Mesothelial cell of epicardium (in vitro differentiated cells): ENCODE data around the gene ENDOV. TPM values are rescaled to one million over a fixed set of nuclear protein-coding genes. Genes with fewer than 3 reads are reported as not detected.

Source experiments
- DNase-seq, 2 experiments: peaks; one replicate each; pipeline ENCODE4 v3.0.0; 2021; ENCODE audit warnings: low spot score in 2 of 2; ENCODE audit not compliant: unreplicated experiment in 2 of 2
- H3K27ac Mint-ChIP-seq: 2 replicates; pipeline ENCODE4 v1.8.0; 2021; ENCODE audit warnings: mixed read lengths
- H3K27me3 Mint-ChIP-seq: 2 replicates; pipeline ENCODE4 v1.8.0; 2021; ENCODE audit warnings: low read depth, mixed read lengths
- H3K36me3 Mint-ChIP-seq: 2 replicates; pipeline ENCODE4 v1.8.0; 2021; ENCODE audit warnings: mixed read lengths
- H3K4me1 Mint-ChIP-seq: 2 replicates; pipeline ENCODE4 v1.8.0; 2021; ENCODE audit warnings: mixed read lengths
- H3K4me3 Mint-ChIP-seq: 2 replicates; pipeline ENCODE4 v1.8.0; 2021; ENCODE audit warnings: mild to moderate bottlenecking, moderate library complexity, mixed read lengths
- H3K9me3 Mint-ChIP-seq: 2 replicates; pipeline ENCODE4 v1.8.0; 2021; ENCODE audit warnings: mixed read lengths
- total RNA-seq: library from RNA; stranded (reverse); gene quantifications from 3 replicates; pipeline ENCODE4 v1.2.1, GENCODE V29; 2021
- TF ChIP-seq, protein P1 (sequence below): fragments of 200-600 bp; sonication (generic); IDR thresholded peaks from one replicate; pipeline ENCODE4 v1.5.0; 2021; ENCODE audit warnings: antibody characterized with exemption; ENCODE audit not compliant: unreplicated experiment

Gene ENDOV
- total RNA-seq, 1 donor from 2014 or later: 43.0 TPM

DNA sequence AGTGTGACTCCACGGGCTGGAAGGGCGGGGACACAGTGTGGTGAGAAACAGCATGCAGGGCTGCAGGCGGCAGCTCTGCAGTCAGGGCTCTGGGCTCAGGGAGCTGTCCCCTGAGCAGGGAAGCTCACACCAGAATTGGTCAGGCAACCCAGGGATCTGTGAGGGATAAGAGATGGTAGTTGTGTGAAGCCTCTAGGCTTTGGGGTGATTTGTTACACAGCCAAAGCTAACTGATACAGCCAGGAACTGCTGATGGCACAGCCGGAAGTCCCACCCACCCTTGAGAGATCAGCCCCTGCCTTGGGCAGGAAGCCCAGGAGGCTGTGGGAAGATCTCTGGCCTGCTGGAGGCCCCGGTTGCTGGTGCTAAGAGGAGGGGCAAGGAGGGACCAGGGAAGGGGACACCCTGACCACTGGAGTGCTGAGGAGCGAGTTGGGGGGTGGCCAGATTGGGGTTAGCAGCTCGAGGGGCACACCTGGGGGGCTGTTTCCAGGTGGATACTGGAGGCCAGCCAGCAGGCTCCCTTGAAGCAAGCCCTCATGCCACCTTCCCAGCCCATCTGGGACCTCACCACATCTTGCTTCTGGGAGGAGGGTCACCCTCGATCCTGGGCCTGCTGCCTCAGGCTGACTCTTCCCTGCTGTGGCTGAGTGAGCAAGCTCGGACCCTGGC lies 36.3 kb downstream of the ENDOV start:
- peaks cover 7% of the 10 kb centered on the region for H3K27me3 Mint-ChIP-seq
- TF ChIP-seq, protein P1, sequence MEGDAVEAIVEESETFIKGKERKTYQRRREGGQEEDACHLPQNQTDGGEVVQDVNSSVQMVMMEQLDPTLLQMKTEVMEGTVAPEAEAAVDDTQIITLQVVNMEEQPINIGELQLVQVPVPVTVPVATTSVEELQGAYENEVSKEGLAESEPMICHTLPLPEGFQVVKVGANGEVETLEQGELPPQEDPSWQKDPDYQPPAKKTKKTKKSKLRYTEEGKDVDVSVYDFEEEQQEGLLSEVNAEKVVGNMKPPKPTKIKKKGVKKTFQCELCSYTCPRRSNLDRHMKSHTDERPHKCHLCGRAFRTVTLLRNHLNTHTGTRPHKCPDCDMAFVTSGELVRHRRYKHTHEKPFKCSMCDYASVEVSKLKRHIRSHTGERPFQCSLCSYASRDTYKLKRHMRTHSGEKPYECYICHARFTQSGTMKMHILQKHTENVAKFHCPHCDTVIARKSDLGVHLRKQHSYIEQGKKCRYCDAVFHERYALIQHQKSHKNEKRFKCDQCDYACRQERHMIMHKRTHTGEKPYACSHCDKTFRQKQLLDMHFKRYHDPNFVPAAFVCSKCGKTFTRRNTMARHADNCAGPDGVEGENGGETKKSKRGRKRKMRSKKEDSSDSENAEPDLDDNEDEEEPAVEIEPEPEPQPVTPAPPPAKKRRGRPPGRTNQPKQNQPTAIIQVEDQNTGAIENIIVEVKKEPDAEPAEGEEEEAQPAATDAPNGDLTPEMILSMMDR: no peak
- DNase-seq: no peak
- no peaks in the 10 kb centered on the region for H3K36me3 Mint-ChIP-seq
- no peak overlapping the region for H3K27ac Mint-ChIP-seq
- no peaks in the 10 kb centered on the region for H3K9me3 Mint-ChIP-seq
- H3K4me1 Mint-ChIP-seq: peaks cover 18% of the 10 kb centered on the region
- no peak overlapping the region for H3K4me3 Mint-ChIP-seq

GRCh38 chr17:80452173-80452915 lies 37.4 kb downstream of the ENDOV start:
- Mint-ChIP-seq H3K9me3 (no peaks in the 10 kb centered on the region), H3K4me1 (peaks cover 18% of the 10 kb centered on the region), H3K4me3 (peak overlapping the region; percentile 28), H3K27ac (no peak overlapping the region), H3K27me3 (peaks cover 16% of the 10 kb centered on the region), H3K36me3 (no peaks in the 10 kb centered on the region)
- TF ChIP-seq, protein P1: no peak
- DNase-seq: no peak

- DNase-seq: no peak
- TF ChIP-seq, protein P1: no peak
- peaks cover 18% of the 10 kb centered on the region for H3K4me1 Mint-ChIP-seq
- H3K27ac Mint-ChIP-seq: peak overlapping the region; percentile 56
- H3K4me3 Mint-ChIP-seq: peak overlapping the region; percentile 87
- H3K27me3 Mint-ChIP-seq: peaks cover 26% of the 10 kb centered on the region
- no peaks in the 10 kb centered on the region for H3K36me3 Mint-ChIP-seq
- no peaks in the 10 kb centered on the region for H3K9me3 Mint-ChIP-seq
These were observed 38.4 kb downstream of the ENDOV start for GRCh38 chr17:80453126-80453997.

DNA sequence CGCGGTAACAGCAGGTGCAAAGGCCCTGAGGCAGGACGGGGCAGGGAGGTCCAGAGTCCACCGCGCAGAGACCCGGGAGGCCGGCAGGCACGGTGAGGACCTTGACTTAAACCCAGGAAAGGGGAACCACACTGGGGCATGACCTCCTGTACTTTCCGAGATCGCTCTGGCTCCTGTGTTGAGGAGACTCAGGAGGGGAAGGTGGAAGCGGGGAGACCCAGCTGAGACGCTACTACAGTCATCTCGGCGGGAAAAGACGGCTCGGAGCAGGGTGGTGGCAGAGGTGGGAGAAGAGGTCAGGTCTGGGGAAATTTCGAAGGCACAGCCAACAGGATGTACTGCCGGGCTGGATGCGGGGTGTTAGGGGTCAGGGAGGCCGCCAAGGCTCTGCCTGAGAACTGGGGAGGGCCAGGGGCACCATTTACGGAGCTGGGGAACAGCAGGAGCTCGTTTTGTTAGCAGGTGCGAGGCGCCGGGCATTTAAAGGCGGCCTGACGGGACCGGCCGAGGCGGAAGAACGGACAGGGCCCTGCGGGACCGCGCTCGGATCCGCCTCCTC lies 39.1 kb downstream of the ENDOV start:
- Mint-ChIP-seq H3K27ac (peak overlapping the region; percentile 94), H3K9me3 (no peaks in the 10 kb centered on the region), H3K4me3 (peak overlapping the region; percentile 87), H3K36me3 (no peaks in the 10 kb centered on the region), H3K4me1 (peaks cover 18% of the 10 kb centered on the region), H3K27me3 (peaks cover 31% of the 10 kb centered on the region)
- TF ChIP-seq, protein P1: no peak
- no peak for DNase-seq

DNA sequence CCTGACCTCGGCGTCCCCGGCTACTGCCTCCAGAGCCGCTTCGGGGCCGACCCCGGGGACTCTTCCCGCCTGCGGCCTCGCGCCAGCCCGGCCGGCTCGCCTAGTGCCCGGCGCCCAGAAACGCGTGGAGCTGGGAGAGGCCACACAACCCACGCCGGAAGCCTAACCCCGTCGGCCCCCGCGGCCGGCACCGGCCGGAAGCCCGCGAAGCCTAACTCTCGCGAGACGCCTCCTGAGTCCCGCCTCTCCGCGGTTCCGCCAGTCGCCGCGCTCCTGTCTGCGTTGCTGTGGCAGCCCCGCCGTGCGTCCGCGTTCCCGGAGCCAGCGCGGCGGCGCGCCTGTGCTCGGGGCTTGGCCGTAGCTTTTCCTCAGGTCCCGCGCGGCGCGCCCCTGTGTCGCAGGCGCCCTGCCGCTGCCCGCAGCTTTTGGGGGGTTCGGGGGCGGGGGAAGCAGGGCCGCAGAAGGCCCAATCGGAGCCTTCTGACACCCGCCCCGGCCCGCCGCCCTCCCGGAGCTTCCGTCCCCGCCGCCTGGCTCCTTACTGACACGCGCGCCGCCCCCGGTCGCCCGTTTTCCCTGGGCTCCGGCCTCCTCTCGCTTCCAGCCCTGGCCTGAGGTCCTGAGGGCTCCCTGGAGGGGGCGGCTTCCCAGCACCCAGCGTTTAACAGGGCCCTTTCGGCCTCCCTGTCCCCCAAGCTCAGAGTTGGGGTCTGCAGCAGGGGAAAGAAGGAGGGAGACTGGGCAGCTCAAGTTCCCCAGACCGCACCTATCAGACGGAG lies 39.8 kb downstream of the ENDOV start:
- H3K27ac Mint-ChIP-seq: peak overlapping the region; percentile 97
- TF ChIP-seq, protein P1: no peak
- H3K4me3 Mint-ChIP-seq: peak overlapping the region; percentile 87
- H3K4me1 Mint-ChIP-seq: peaks cover 18% of the 10 kb centered on the region
- H3K36me3 Mint-ChIP-seq: no peaks in the 10 kb centered on the region
- peak; percentile 94 to 95 for DNase-seq
- peaks cover 38% of the 10 kb centered on the region for H3K27me3 Mint-ChIP-seq
- H3K9me3 Mint-ChIP-seq: no peaks in the 10 kb centered on the region
